Measurements from ENCODE around the gene CREBBP. TPM values are rescaled to one million over a fixed set of nuclear protein-coding genes. Genes with fewer than 3 reads are reported as not detected.

Gene CREBBP
- total RNA-seq, 2 experiments from 2014 or later: 36.0 to 72.3 TPM

DNA sequence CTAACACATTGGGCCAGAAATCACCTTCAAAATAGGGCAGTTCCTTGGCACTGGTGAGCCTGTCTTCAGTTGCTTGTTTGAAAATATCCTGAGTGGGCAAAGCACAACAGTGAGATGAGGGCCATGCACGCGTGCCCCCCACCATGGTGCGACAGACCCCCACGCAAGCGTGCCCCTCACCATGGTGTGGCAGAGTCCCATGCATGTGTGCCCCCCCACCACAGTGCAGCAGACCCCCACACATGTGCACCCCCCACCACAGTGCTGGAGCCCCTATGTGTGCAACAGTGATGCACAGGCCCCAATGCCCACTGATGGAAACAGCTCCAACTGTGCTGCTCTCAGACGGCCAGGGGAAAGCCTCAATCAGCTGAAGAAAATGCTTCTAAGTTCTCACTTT lies 144.4 kb downstream of the CREBBP start:
- Histone ChIP-seq H3K27ac (ENCODE audit: low read depth, low read length, poor library complexity, severe bottlenecking) (no peak overlapping the region), H3K4me2 (ENCODE audit: low read length) (no peak overlapping the region), H3K36me3 (ENCODE audit: insufficient read depth, low read length) (peaks cover 83% of the 10 kb centered on the region), H2AFZ (ENCODE audit: low read length) (no peak overlapping the region), H3K9me2 (ENCODE audit: insufficient read depth, low read length) (no peaks in the 10 kb centered on the region), H3K4me1 (ENCODE audit: insufficient read depth, low read length, poor library complexity, severe bottlenecking) (no peaks in the 10 kb centered on the region), H4K20me1 (ENCODE audit: insufficient read depth, low read length) (no peaks in the 10 kb centered on the region), H3K79me2 (ENCODE audit: insufficient read depth, low read depth, low read length) (no peaks in the 10 kb centered on the region), H3K4me3 (ENCODE audit: low read depth, low read length, poor library complexity, severe bottlenecking) (no peak overlapping the region), H3K9me3 (ENCODE audit: low read length) (no peaks in the 10 kb centered on the region)
- no peak for DNase-seq (ENCODE audit: low spot score)
- ChIA-PET CTCF (ENCODE audit: unreplicated experiment) (no interaction called here), POLR2A (no interaction called here)
- TF ChIP-seq, protein P1, sequence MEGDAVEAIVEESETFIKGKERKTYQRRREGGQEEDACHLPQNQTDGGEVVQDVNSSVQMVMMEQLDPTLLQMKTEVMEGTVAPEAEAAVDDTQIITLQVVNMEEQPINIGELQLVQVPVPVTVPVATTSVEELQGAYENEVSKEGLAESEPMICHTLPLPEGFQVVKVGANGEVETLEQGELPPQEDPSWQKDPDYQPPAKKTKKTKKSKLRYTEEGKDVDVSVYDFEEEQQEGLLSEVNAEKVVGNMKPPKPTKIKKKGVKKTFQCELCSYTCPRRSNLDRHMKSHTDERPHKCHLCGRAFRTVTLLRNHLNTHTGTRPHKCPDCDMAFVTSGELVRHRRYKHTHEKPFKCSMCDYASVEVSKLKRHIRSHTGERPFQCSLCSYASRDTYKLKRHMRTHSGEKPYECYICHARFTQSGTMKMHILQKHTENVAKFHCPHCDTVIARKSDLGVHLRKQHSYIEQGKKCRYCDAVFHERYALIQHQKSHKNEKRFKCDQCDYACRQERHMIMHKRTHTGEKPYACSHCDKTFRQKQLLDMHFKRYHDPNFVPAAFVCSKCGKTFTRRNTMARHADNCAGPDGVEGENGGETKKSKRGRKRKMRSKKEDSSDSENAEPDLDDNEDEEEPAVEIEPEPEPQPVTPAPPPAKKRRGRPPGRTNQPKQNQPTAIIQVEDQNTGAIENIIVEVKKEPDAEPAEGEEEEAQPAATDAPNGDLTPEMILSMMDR (conservative IDR thresholded peaks at IDR 0.05; ENCODE audit: low read length): no peak
- TF ChIP-seq EZH2phosphoT487 (IDR thresholded peaks at IDR 0.05; ENCODE audit: borderline replicate concordance, low read depth, low read length): no peak
- BruUV-seq (replicated peaks): no TSS peak
- intact Hi-C loops (cut with micrococcal nuclease; ENCODE audit: unreplicated experiment): no loop called here

DNA sequence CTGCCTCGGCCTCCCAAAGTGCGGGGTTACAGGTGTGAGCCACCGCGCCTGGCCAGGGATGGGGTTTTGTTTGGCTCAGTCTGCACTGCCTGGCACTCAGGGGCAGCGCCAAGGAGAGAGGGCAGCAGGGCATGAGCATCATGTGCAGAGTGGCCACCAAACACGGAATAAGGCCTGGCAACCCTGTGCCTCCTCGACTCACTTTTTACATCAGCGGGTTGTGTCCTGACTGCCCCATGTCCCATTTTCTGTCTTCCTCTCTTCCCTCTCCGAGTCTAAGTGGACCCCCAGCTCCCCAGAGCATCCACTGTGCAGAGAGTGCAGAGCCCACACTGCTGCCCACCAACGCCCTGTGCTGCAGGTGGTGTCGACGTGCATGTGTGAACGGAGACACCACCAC lies 145.0 kb downstream of the CREBBP start:
- no peak overlapping the region for H3K4me3 ChIP-seq (ENCODE audit: low read depth, low read length, poor library complexity, severe bottlenecking)
- no peaks in the 10 kb centered on the region for H3K4me1 ChIP-seq (ENCODE audit: insufficient read depth, low read length, poor library complexity, severe bottlenecking)
- ChIA-PET CTCF (ENCODE audit: unreplicated experiment) (no interaction called here), POLR2A (no interaction called here)
- H3K9me3 ChIP-seq (ENCODE audit: low read length): no peaks in the 10 kb centered on the region
- H3K36me3 ChIP-seq (ENCODE audit: insufficient read depth, low read length): peaks cover 83% of the 10 kb centered on the region
- no peaks in the 10 kb centered on the region for H3K79me2 ChIP-seq (ENCODE audit: insufficient read depth, low read depth, low read length)
- no peak overlapping the region for H3K4me2 ChIP-seq (ENCODE audit: low read length)
- intact Hi-C loops (cut with micrococcal nuclease; ENCODE audit: unreplicated experiment): no loop called here
- H2AFZ ChIP-seq (ENCODE audit: low read length): no peak overlapping the region
- H3K9me2 ChIP-seq (ENCODE audit: insufficient read depth, low read length): no peaks in the 10 kb centered on the region
- H3K27ac ChIP-seq (ENCODE audit: low read depth, low read length, poor library complexity, severe bottlenecking): no peak overlapping the region
- TF ChIP-seq, protein P1 (conservative IDR thresholded peaks at IDR 0.05; ENCODE audit: low read length): no peak
- no peak for TF ChIP-seq EZH2phosphoT487 (IDR thresholded peaks at IDR 0.05; ENCODE audit: borderline replicate concordance, low read depth, low read length)
- BruUV-seq (replicated peaks): no TSS peak
- H4K20me1 ChIP-seq (ENCODE audit: insufficient read depth, low read length): no peaks in the 10 kb centered on the region
- no peak for DNase-seq (ENCODE audit: low spot score)

DNA sequence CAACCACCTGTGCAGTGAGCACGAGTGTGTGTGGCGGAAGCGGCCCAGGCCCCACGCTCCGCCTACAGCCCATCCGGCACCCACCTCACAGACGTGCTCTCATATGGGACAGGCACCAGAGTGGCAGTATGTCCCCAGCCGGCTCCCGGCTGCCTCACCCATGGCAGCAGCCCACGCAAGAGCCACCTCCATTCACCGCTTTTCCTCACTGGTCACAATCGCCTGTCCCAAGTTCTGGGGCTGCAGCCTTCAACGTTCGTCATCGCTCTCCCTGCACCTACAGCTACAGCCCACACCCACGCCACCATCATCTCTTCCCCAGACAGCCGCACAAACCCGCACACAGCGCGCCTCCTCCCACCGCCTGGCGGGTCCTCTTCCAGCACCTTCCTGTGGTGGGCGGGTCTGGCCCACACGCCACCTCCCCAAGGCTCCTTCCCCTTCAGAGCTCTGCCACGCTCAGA lies 145.7 kb downstream of the CREBBP start:
- peaks cover 85% of the 10 kb centered on the region for H3K36me3 ChIP-seq (ENCODE audit: insufficient read depth, low read length)
- BruUV-seq (replicated peaks): no TSS peak
- POLR2A ChIA-PET: no interaction called here
- CTCF ChIA-PET (ENCODE audit: unreplicated experiment): no interaction called here
- H4K20me1 ChIP-seq (ENCODE audit: insufficient read depth, low read length): no peaks in the 10 kb centered on the region
- H3K79me2 ChIP-seq (ENCODE audit: insufficient read depth, low read depth, low read length): no peaks in the 10 kb centered on the region
- H3K9me2 ChIP-seq (ENCODE audit: insufficient read depth, low read length): no peaks in the 10 kb centered on the region
- no peak overlapping the region for H3K4me2 ChIP-seq (ENCODE audit: low read length)
- no peak overlapping the region for H2AFZ ChIP-seq (ENCODE audit: low read length)
- no peaks in the 10 kb centered on the region for H3K9me3 ChIP-seq (ENCODE audit: low read length)
- no peak for TF ChIP-seq EZH2phosphoT487 (IDR thresholded peaks at IDR 0.05; ENCODE audit: borderline replicate concordance, low read depth, low read length)
- TF ChIP-seq, protein P1 (conservative IDR thresholded peaks at IDR 0.05; ENCODE audit: low read length): no peak
- DNase-seq (ENCODE audit: low spot score): no peak
- H3K27ac ChIP-seq (ENCODE audit: low read depth, low read length, poor library complexity, severe bottlenecking): no peak overlapping the region
- intact Hi-C loops (cut with micrococcal nuclease; ENCODE audit: unreplicated experiment): no loop called here
- H3K4me1 ChIP-seq (ENCODE audit: insufficient read depth, low read length, poor library complexity, severe bottlenecking): no peaks in the 10 kb centered on the region
- no peak overlapping the region for H3K4me3 ChIP-seq (ENCODE audit: low read depth, low read length, poor library complexity, severe bottlenecking)

All from OCI-LY7 (cell line).